ENCODE results near the gene ALG10B.
"Not testable (repeated sequence)": the region's sequence is repeated elsewhere in the genome, so short reads cannot be mapped to it uniquely, and the experiment has no call there.

Gene ALG10B, protein sequence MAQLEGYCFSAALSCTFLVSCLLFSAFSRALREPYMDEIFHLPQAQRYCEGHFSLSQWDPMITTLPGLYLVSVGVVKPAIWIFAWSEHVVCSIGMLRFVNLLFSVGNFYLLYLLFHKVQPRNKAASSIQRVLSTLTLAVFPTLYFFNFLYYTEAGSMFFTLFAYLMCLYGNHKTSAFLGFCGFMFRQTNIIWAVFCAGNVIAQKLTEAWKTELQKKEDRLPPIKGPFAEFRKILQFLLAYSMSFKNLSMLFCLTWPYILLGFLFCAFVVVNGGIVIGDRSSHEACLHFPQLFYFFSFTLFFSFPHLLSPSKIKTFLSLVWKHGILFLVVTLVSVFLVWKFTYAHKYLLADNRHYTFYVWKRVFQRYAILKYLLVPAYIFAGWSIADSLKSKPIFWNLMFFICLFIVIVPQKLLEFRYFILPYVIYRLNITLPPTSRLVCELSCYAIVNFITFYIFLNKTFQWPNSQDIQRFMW

DNA sequence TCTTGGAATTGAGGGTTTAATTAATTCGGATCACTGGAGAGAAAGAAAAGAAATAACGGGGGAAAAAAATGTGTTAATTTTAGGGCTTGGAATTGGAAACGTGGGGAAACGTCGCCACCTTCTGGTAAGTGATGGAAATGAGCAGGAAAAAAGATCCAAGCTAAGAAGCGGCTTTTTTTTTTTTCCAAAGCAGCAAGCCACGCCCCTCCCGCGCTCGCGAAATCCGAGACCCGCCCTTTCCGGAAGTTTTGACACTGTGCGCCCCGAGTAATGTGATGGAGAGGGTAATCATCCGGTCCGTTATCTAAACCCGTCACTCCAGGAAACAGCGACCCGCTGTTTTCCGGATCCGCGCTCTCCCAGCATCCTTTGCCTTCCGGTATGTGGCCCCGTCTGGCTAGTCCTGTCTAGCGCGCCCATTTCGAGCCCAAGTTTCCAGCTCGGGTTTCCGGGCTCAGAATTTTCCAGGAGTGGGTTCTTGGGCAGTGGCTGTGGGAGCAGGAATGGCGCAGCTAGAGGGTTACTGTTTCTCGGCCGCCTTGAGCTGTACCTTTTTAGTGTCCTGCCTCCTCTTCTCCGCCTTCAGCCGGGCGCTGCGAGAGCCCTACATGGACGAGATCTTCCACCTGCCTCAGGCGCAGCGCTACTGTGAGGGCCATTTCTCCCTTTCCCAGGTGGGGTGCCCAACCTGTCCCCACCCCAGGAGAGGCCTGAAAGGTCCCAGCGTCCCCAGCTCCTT lies at the start of gene ALG10B:
TSS of gene ALG10B (plus strand) at position 384 of the 739 bp plus-strand sequence. CDS start at position 504, 120 bp downstream.
- H3K27ac Mint-ChIP-seq, result peak within 1 kb of the TSS; percentile 97
- peak within 1 kb of the TSS; percentile 96 to 98 for H3K4me3 Mint-ChIP-seq
- no peaks in the 10 kb centered on the region for H3K27me3 Mint-ChIP-seq
- ATAC-seq (replicated peaks) (peak; percentile 100), DNase-seq (peak; percentile 90)
- peaks cover 4 to 5% of the 10 kb centered on the region in 2 donors for H3K36me3 Mint-ChIP-seq
- H3K4me1 Mint-ChIP-seq, result peaks cover 6% of the 10 kb centered on the region in 2 donors
- no peaks in the 10 kb centered on the region for H3K9me3 Mint-ChIP-seq

DNA sequence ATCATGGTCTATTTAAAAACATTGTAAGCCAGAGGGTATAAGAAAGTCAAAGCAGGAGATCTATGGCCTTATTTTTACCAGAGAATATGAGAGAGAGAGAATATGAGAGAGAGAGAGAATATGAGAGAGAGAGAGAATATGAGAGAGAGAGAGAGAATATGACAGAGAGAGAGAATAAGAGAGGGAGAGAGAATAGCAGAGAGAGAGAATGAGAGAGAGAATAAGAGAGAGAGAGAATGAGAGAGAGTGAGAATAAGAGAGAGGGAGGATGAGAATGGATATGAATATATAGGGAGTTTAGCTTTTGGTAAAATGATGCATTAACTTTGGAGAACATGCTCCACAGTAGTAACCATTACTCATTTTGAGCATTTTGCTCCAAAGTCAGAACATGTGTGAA lies 48.0 kb upstream of the ALG10B start:
- no peak overlapping the region for H3K4me3 Mint-ChIP-seq
- ATAC-seq (replicated peaks) (no peak), DNase-seq (no peak)
- no peaks in the 10 kb centered on the region for H3K4me1 Mint-ChIP-seq
- no peak overlapping the region for H3K27ac Mint-ChIP-seq
- peaks cover 4% of the 10 kb centered on the region in 2 donors for H3K9me3 Mint-ChIP-seq
- H3K36me3 Mint-ChIP-seq, result no peaks in the 10 kb centered on the region
- H3K27me3 Mint-ChIP-seq, result no peaks in the 10 kb centered on the region

DNA sequence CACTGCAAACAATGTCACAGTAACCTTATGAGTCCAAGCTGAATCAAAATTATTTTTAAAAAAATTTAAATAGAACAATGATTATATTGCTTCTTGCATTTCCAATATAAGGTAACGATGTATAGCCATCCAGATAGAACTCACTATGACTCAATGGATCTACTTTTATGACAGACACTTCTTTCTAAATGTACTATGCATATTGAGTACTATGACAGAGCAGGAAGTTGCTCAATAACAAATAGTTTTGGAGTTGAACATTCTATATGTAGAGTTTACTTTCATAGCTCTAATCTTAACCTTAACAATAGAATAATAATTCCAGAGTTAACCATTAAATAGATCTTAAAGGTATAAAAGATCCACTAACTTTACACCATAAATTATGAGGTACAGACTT lies 46.7 kb upstream of the ALG10B start:
- no peaks in the 10 kb centered on the region for H3K36me3 Mint-ChIP-seq
- H3K27me3 Mint-ChIP-seq, result no peaks in the 10 kb centered on the region
- no peak overlapping the region for H3K4me3 Mint-ChIP-seq
- no peaks in the 10 kb centered on the region for H3K4me1 Mint-ChIP-seq
- peaks cover 5% of the 10 kb centered on the region in 2 donors for H3K9me3 Mint-ChIP-seq
- no peak for ATAC-seq (replicated peaks)
- no peak for DNase-seq
- no peak overlapping the region for H3K27ac Mint-ChIP-seq

- no peak overlapping the region for H3K27ac Mint-ChIP-seq
- peaks cover 4 to 5% of the 10 kb centered on the region in 2 donors for H3K9me3 Mint-ChIP-seq
- H3K27me3 Mint-ChIP-seq, result no peaks in the 10 kb centered on the region
- no peak overlapping the region for H3K4me3 Mint-ChIP-seq
- H3K4me1 Mint-ChIP-seq, result no peaks in the 10 kb centered on the region
- no peak for DNase-seq
- ATAC-seq (replicated peaks), result no peak
- no peaks in the 10 kb centered on the region for H3K36me3 Mint-ChIP-seq
These were observed 36.8 kb upstream of the ALG10B start for GRCh38 chr12:38279756-38280155.

DNA sequence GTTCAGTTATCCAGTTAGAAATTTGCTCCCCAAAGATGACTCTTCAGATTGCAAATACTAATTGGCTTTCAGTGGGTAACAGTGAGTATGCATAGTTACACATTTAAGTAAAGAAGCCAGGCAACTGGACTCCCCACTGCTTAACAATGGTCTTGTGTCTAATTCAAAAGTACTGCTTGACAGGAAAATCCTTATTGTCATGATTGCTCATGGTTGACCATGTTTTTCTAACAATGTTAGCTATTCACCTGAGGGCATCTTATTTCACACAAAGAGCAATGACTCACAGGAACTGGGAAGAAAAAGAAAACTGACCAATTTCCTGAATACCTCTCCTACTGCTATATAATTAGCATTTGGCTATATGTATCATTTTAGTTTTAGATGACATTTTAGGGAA lies 33.7 kb upstream of the ALG10B start:
- Mint-ChIP-seq H3K27me3 (no peaks in the 10 kb centered on the region), H3K4me3 (no peak overlapping the region), H3K27ac (no peak overlapping the region), H3K9me3 (peaks cover 0 to 2% of the 10 kb centered on the region in 2 donors), H3K4me1 (no peaks in the 10 kb centered on the region), H3K36me3 (no peaks in the 10 kb centered on the region)
- ATAC-seq (replicated peaks) (no peak), DNase-seq (no peak)

- DNase-seq (no peak), ATAC-seq (replicated peaks) (no peak)
- Mint-ChIP-seq H3K9me3 (peaks cover 0 to under 1% of the 10 kb centered on the region in 2 donors), H3K4me3 (no peak overlapping the region), H3K36me3 (no peaks in the 10 kb centered on the region), H3K4me1 (no peaks in the 10 kb centered on the region), H3K27me3 (no peaks in the 10 kb centered on the region), H3K27ac (no peak overlapping the region)
These were observed 27.2 kb upstream of the ALG10B start for GRCh38 chr12:38289396-38289795.

DNA sequence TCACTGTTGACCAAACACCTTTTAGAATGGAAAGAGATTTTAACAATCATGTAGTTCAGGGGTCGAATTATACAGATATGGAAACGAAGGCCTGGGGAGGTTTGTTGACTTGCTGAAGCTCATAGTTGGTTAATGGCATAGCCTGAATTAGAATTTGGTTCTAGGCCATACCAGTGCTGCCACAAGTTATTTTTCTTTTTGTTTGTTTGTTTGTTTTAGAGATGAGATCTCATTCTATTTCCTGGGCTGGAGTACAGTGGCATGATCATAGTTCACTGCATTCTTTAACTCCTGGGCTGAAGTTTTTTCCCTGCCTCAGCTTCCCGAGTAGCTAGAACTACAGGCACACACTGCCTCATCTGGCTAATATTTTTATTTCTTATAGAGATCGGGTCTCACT lies 25.4 kb upstream of the ALG10B start:
- Mint-ChIP-seq H3K4me3 (no peak overlapping the region), H3K9me3 (no peaks in the 10 kb centered on the region), H3K4me1 (no peaks in the 10 kb centered on the region), H3K36me3 (no peaks in the 10 kb centered on the region), H3K27ac (no peak overlapping the region), H3K27me3 (no peaks in the 10 kb centered on the region)
- DNase-seq (no peak), ATAC-seq (replicated peaks) (no peak)

DNA sequence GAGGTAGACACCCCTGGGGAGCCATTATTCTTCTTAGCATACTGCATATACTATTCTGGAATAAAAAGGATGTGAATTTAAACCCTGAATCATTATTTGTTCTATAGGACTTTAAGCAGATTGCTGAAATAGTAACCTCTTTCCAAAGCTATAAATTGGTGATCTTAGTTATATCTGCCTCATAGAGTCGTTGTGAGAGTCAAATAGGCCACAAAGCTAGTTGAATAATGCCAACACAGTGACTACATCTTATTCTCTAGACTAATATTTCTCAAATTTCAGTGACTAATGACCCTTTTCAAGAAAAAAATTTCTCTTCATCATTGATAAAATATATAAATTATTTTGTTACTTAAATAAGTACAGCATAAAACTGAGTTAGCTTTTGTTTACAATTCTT lies 13.6 kb upstream of the ALG10B start:
- H3K36me3 Mint-ChIP-seq; ATAC-seq (replicated peaks); H3K4me1 Mint-ChIP-seq; DNase-seq; H3K9me3 Mint-ChIP-seq; H3K27me3 Mint-ChIP-seq; H3K4me3 Mint-ChIP-seq; H3K27ac Mint-ChIP-seq: not testable (repeated sequence)

DNA sequence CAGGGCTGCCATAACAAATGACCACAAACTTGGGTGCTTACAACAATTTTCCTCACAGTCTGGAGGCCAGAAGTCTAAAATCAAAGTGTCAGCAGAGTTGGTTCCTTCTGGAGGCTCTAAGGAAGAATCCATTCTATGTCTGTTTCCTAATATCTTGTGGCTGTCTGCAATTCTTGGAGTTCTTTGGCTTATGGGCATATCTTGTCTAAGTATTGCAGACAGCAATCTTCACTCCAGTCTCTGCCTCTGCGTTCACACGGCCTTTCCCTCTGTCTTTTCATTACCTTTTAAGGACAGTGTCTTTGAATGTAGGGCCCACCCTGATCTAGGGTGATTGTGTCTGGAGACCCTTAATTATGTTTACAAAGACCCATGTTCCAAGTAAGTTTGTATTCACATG lies 5.4 kb downstream of the ALG10B start:
- not testable (repeated sequence) for ATAC-seq (replicated peaks); H3K27me3 Mint-ChIP-seq; DNase-seq; H3K4me3 Mint-ChIP-seq; H3K9me3 Mint-ChIP-seq; H3K4me1 Mint-ChIP-seq; H3K27ac Mint-ChIP-seq
- H3K36me3 Mint-ChIP-seq, result peaks cover 5 to 10% of the 10 kb centered on the region in 2 donors

GRCh38 chr12:38324912-38325311 lies 8.3 kb downstream of the ALG10B start:
- no peak overlapping the region for H3K27ac Mint-ChIP-seq
- no peaks in the 10 kb centered on the region for H3K4me1 Mint-ChIP-seq
- no peak overlapping the region for H3K4me3 Mint-ChIP-seq
- DNase-seq (no peak), ATAC-seq (replicated peaks) (no peak)
- H3K9me3 Mint-ChIP-seq, result no peaks in the 10 kb centered on the region
- peaks cover 0 to 7% of the 10 kb centered on the region in 2 donors for H3K36me3 Mint-ChIP-seq
- H3K27me3 Mint-ChIP-seq, result no peaks in the 10 kb centered on the region

- H3K27ac Mint-ChIP-seq, result no peak overlapping the region
- ATAC-seq (replicated peaks), result no peak
- no peak for DNase-seq
- peaks cover 0 to 6% of the 10 kb centered on the region in 2 donors for H3K36me3 Mint-ChIP-seq
- peaks cover 0 to 2% of the 10 kb centered on the region in 2 donors for H3K4me1 Mint-ChIP-seq
- H3K4me3 Mint-ChIP-seq, result no peak overlapping the region
- no peaks in the 10 kb centered on the region for H3K9me3 Mint-ChIP-seq
- H3K27me3 Mint-ChIP-seq, result no peaks in the 10 kb centered on the region
These were observed 10.8 kb downstream of the ALG10B start for GRCh38 chr12:38327356-38327755.

GRCh38 chr12:38328306-38328895 lies 11.8 kb downstream of the ALG10B start:
- Mint-ChIP-seq H3K4me1 (peaks cover 0 to 2% of the 10 kb centered on the region in 2 donors), H3K9me3 (no peaks in the 10 kb centered on the region)

DNA sequence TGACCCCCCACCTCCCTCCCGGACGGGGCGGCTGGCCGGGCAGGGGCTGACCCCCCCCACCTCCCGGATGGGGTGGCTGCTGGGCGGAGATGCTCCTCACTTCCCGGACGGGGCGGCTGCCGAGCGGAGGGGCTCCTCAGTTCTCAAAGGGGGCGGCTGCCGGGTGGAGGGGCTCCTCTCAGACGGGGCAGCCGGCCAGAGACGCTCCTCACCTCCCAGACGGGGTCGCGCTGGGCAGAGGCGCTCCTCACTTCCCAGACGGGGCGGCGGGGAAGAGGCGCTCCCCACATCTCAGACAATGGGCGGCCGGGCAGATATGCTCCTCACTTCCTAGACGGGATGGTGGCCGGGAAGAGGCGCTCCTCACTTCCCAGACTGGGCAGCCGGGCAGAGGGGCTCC lies 13.8 kb downstream of the ALG10B start:
- not testable (repeated sequence) for H3K36me3 Mint-ChIP-seq; H3K27me3 Mint-ChIP-seq; ATAC-seq (replicated peaks); H3K4me3 Mint-ChIP-seq; H3K4me1 Mint-ChIP-seq; DNase-seq; H3K9me3 Mint-ChIP-seq; H3K27ac Mint-ChIP-seq

More at GRCh38 chr12:38328306-38328895, 11.8 kb downstream of the ALG10B start:
- DNase-seq (no peak), ATAC-seq (replicated peaks) (peak in 1 of 2 donors; percentile 39)
- H3K36me3 Mint-ChIP-seq, result peaks cover 0 to 6% of the 10 kb centered on the region in 2 donors
- H3K27me3 Mint-ChIP-seq, result no peaks in the 10 kb centered on the region
- H3K4me3 Mint-ChIP-seq, result no peak overlapping the region
- no peak overlapping the region for H3K27ac Mint-ChIP-seq

- ATAC-seq (replicated peaks), result no peak
- no peaks in the 10 kb centered on the region for H3K27me3 Mint-ChIP-seq
- H3K4me3 Mint-ChIP-seq, result no peak overlapping the region
- H3K27ac Mint-ChIP-seq, result no peak overlapping the region
- H3K9me3 Mint-ChIP-seq, result no peaks in the 10 kb centered on the region
- DNase-seq, result no peak
- peaks cover 0 to 2% of the 10 kb centered on the region in 2 donors for H3K4me1 Mint-ChIP-seq
- H3K36me3 Mint-ChIP-seq, result peaks cover 0 to 3% of the 10 kb centered on the region in 2 donors
These were observed 16.2 kb downstream of the ALG10B start for GRCh38 chr12:38332814-38333213.
